HL-60 (cell line): ENCODE measurements around the gene COPS7A.
A peak's percentile ranks its signal among the peaks of the same experiment; 100 is the strongest.

Experiments
- DNase-seq, 2 experiments: peaks; one replicate each; pipeline ENCODE4 v3.0.0-alpha.2; 2010 to 2020; ENCODE audit warnings: low read depth in 1 of 2, low spot score in 1 of 2
- H3K27ac ChIP-seq: fragments of 250-450 bp; sonication (Bioruptor Pico); replicated peaks from 2 replicates; pipeline ENCODE4 v1.5.1; 2020; ENCODE audit warnings: mild to moderate bottlenecking, moderate library complexity
- H3K27me3 ChIP-seq: fragments of 250-450 bp; sonication (Bioruptor Pico); 2 replicates; pipeline ENCODE4 v1.5.1; 2021; ENCODE audit warnings: mild to moderate bottlenecking, moderate library complexity; ENCODE audit not compliant: insufficient read depth, poor library complexity, severe bottlenecking
- H3K4me3 ChIP-seq: replicated peaks from 2 replicates; pipeline ENCODE4 v1.5.1; 2011; ENCODE audit warnings: mild to moderate bottlenecking, control low read depth, low read length; ENCODE audit not compliant: insufficient read depth
- GABPA ChIP-seq: IDR thresholded peaks from 2 replicates; pipeline ENCODE4 v1.6.1; 2012; ENCODE audit warnings: low read depth
- POLR2AphosphoS5 ChIP-seq: IDR thresholded peaks from 2 replicates; pipeline ENCODE4 v1.6.1; 2012; ENCODE audit warnings: low read depth
- REST ChIP-seq: IDR thresholded peaks from 2 replicates; pipeline ENCODE4 v1.6.1; 2012; ENCODE audit warnings: low read depth; ENCODE audit not compliant: insufficient replicate concordance
- SPI1 ChIP-seq: IDR thresholded peaks from 2 replicates; pipeline ENCODE4 v1.6.1; 2012; ENCODE audit warnings: low read depth, mild to moderate bottlenecking, borderline replicate concordance
- TF ChIP-seq, protein P1 (sequence below): IDR thresholded peaks from one replicate; pipeline ENCODE4 v1.5.1; 2011; ENCODE audit warnings: low read length, control low read depth, inconsistent platforms; ENCODE audit not compliant: insufficient read depth

Gene COPS7A

DNA sequence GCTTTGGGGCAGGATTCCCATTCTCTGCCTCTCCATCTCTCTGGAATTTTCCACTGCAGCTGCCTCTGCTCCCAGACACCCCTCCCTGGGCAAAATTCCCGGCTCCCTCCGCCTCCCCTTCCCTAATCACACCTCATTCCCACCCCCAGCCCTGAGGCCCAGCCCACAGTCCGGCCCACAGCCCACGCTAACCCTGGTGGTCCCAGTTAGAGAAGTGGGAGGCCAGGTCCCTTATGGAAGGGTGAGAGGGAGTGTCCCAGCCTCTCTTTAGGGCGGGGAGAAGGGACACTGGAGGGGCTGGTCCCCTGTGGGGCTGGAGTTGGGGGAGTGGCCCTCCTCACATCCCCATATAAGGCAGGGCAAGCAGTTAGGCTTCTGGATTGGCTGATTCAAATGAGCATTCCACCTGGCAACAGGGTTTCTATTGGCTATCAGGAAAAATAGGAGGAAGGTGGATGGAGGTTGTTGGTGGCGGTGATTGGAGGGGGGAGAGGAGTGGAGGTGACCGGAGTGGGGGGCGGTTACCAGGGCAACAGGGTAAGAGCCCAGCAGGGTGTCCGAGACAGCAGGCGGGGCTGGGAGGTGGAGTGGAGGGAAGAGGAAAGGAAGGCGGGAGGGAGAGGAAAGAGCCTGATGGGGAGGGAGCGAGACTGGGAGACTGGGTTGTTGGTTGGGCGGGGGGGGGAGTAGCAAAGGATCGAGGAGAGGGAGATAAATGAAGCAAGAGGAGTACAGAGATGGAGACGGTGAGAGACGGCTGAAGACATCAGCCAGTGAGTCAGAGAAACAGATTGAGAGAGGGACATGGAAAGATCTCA is 40.4 kb downstream of the COPS7A start:
- no peak overlapping the region for H3K4me3 ChIP-seq
- no peak overlapping the region for H3K27ac ChIP-seq
- TF ChIP-seq REST (no peak), SPI1 (no peak), GABPA (no peak), POLR2AphosphoS5 (no peak)
- TF ChIP-seq, protein P1, sequence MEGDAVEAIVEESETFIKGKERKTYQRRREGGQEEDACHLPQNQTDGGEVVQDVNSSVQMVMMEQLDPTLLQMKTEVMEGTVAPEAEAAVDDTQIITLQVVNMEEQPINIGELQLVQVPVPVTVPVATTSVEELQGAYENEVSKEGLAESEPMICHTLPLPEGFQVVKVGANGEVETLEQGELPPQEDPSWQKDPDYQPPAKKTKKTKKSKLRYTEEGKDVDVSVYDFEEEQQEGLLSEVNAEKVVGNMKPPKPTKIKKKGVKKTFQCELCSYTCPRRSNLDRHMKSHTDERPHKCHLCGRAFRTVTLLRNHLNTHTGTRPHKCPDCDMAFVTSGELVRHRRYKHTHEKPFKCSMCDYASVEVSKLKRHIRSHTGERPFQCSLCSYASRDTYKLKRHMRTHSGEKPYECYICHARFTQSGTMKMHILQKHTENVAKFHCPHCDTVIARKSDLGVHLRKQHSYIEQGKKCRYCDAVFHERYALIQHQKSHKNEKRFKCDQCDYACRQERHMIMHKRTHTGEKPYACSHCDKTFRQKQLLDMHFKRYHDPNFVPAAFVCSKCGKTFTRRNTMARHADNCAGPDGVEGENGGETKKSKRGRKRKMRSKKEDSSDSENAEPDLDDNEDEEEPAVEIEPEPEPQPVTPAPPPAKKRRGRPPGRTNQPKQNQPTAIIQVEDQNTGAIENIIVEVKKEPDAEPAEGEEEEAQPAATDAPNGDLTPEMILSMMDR, result no peak
- peaks cover 42% of the 10 kb centered on the region for H3K27me3 ChIP-seq
- peak in 1 of 2 experiments; percentile 54 for DNase-seq

DNA sequence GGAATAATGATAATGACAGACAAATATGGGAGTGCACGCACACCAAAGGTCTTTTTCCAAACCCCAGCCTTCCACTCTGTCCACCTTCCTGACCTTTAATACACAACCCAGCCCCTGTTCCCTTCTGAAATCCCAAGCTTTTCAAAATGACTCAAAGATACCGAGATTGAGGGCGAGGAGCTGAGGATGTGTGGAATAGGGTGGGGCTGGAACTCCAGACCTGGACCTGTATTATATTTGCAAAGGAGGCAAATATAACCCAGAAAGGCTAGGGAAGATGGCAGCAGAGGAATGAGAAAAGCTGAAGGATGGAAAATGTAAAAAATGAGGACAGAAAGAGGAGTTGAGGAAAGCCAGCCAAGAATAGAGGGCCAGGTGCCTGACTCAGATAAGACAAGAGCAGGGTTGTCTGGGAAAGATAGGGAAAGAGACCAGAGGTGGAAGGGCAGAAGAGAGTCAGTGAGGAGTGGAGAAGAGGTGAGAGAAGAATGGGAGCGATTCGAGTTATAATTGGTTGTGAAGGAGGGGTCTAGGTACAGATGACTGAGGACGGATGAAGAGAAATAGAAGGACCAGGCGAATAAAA is 41.3 kb downstream of the COPS7A start:
- DNase-seq, result no peak
- no peak overlapping the region for H3K27ac ChIP-seq
- peaks cover 44% of the 10 kb centered on the region for H3K27me3 ChIP-seq
- H3K4me3 ChIP-seq, result no peak overlapping the region
- TF ChIP-seq SPI1 (no peak), REST (no peak), GABPA (no peak), POLR2AphosphoS5 (no peak)
- TF ChIP-seq, protein P1, result no peak

DNA sequence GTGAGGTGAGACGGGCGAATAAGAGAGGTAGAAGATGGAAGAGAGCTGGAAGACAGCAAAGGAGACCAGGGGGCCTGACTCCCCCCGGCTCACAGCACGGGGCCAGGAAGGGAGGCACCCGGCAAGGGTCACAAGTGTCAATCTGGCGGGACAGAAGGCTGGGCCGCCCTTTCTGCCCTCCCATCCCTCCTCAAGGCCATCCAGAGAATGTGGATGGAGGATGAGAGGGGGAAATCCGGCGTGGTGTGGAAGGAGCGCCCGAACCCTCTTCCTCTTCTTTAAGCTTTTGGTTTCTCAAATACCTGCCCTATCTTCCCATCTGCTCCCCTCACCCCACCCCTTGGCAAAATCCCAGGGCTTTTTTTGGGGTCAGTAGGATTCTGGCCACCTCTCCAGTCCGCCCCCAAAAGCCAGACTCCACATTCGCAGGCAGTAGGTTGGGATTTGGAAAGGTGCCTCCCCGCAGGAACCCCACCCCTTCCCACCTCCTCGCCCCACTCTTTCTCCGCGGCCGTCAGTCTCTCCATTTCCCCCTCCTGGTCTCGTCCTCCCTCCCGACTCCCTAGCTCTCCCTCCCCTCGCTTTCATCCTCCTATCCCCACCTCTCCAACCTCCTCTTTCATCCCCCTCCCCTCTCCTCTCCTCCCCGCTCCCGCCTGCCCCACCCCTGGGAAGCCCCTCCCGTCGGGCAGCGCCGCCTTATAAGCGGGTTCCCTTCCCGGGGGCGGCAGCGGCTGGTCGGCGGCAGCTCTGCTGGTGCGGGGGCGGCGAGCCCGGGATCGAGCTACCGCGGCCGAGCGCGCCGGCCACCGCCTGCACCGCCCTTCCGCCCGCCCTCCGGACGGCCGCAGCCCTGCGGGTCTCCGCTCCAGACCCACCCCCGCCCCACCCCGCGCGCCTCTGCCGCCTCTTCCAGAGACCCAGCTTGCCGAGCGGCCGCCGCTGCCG is 42.1 kb downstream of the COPS7A start, which contains the start of gene PTMS:
Gene PTMS (plus strand): TSS at position 730 of the 948 bp plus-strand sequence. CDS start 343 bp downstream, outside the sequence.
- Histone ChIP-seq H3K27ac (no peak within 1 kb of the TSS), H3K27me3 (peaks cover 49% of the 10 kb centered on the region)

More for the DNA sequence above, 42.1 kb downstream of the COPS7A start, which contains the start of gene PTMS:
- peak within 1 kb of the TSS; percentile 42 for H3K4me3 ChIP-seq
- TF ChIP-seq, protein P1, result no peak
- no peak for TF ChIP-seq REST
- TF ChIP-seq SPI1, result no peak
- no peak for TF ChIP-seq POLR2AphosphoS5
- TF ChIP-seq GABPA, result no peak
- no peak for DNase-seq
